ENCODE measurements around the gene ZNF524. TPM values are rescaled to one million over a fixed set of nuclear protein-coding genes. Genes with fewer than 3 reads are reported as not detected.

Gene ZNF524
- total RNA-seq, 1 experiment from 2014 or later = 26.4 TPM

GRCh38 chr19:55580628-55581144, 19.4 kb upstream of the ZNF524 start, which contains the start of gene ZNF579:
ZNF579 (minus strand) TSS chr19:55580848; CDS start chr19:55579639, 1,209 bp downstream.
- no peaks in the 10 kb centered on the region for H3K9me3 ChIP-seq (ENCODE audit: control insufficient read depth, insufficient read depth, low read depth, low read length)
- peak within 1 kb of the TSS; percentile 44 to 96 for H3K4me3 ChIP-seq (ENCODE audit: low read depth in 2 of 2, low read length in 2 of 2)
- TF ChIP-seq TCF7L2 (IDR thresholded peaks at IDR 0.05; ENCODE audit: low read depth, low read length) (no peak), CTCF (IDR thresholded peaks at IDR 0.05) (no peak), POLR2AphosphoS5 (IDR thresholded peaks at IDR 0.05; ENCODE audit: low read depth, low read length) (peak; percentile 81), SIN3A (IDR thresholded peaks at IDR 0.05; ENCODE audit: borderline replicate concordance, insufficient read depth, low read depth, low read length) (peak; percentile 87; the same call in 1 of the 2 replicates)
- TF ChIP-seq, protein P1, sequence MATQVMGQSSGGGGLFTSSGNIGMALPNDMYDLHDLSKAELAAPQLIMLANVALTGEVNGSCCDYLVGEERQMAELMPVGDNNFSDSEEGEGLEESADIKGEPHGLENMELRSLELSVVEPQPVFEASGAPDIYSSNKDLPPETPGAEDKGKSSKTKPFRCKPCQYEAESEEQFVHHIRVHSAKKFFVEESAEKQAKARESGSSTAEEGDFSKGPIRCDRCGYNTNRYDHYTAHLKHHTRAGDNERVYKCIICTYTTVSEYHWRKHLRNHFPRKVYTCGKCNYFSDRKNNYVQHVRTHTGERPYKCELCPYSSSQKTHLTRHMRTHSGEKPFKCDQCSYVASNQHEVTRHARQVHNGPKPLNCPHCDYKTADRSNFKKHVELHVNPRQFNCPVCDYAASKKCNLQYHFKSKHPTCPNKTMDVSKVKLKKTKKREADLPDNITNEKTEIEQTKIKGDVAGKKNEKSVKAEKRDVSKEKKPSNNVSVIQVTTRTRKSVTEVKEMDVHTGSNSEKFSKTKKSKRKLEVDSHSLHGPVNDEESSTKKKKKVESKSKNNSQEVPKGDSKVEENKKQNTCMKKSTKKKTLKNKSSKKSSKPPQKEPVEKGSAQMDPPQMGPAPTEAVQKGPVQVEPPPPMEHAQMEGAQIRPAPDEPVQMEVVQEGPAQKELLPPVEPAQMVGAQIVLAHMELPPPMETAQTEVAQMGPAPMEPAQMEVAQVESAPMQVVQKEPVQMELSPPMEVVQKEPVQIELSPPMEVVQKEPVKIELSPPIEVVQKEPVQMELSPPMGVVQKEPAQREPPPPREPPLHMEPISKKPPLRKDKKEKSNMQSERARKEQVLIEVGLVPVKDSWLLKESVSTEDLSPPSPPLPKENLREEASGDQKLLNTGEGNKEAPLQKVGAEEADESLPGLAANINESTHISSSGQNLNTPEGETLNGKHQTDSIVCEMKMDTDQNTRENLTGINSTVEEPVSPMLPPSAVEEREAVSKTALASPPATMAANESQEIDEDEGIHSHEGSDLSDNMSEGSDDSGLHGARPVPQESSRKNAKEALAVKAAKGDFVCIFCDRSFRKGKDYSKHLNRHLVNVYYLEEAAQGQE (IDR thresholded peaks at IDR 0.05; ENCODE audit: insufficient read depth in 1 of 2, low read depth in 2 of 2, low read length in 1 of 2) = peak in 1 of 2 experiments; percentile 75; a peak in 2 of 4 replicates
- intact Hi-C loops (cut with micrococcal nuclease; ENCODE audit: unreplicated experiment) = loop anchor here (5.0 kb wide), 1 partner anchor 33 kb away; the partner anchor contains the start of gene SBK3
- H3K36me3 ChIP-seq (ENCODE audit: control insufficient read depth, insufficient read depth, low read length) = no peaks in the 10 kb centered on the region; the same call in 1 of the 2 replicates
- no peaks in the 10 kb centered on the region for H3K27me3 ChIP-seq (ENCODE audit: control insufficient read depth, insufficient read depth, low read length)
- DNase-seq (ENCODE audit: low read depth, low spot score) (peak; percentile 61), ATAC-seq (peak; percentile 87)
- ChIA-PET CTCF (interaction anchor here (0.7 kb wide), 1 partner anchor 501 kb away, joined by 4 read pairs; no protein-coding TSS in a partner anchor), POLR2A (interaction anchor here (0.5 to 1.8 kb wide), 3 partner anchors 19 to 560 kb away, joined by 4 to 10 read pairs (median 5); partner anchors contain the start of genes FIZ1, ZNF444 and ZNF784)
- BruUV-seq (replicated peaks) = no TSS peak
- peak within 1 kb of the TSS; percentile 88 for H3K27ac ChIP-seq (ENCODE audit: low read length)
- H3K4me1 ChIP-seq (ENCODE audit: control insufficient read depth, insufficient read depth, low read length) = peaks cover 15% of the 10 kb centered on the region
- in situ Hi-C loops (cut with HindIII; ENCODE audit: low pct_unique_long_range_greater_than_20kb, low sequenced_read_pairs) = no loop called here

- CTCF ChIA-PET = no interaction called here
- POLR2A ChIA-PET = interaction anchor here (0.5 to 1.8 kb wide), 3 partner anchors 18 to 560 kb away, joined by 4 to 10 read pairs (median 5); partner anchors contain the start of genes FIZ1, ZNF444 and ZNF784
- peak; percentile 10 for ATAC-seq
- H3K4me1 ChIP-seq (ENCODE audit: control insufficient read depth, insufficient read depth, low read length) = peaks cover 19% of the 10 kb centered on the region
- no peaks in the 10 kb centered on the region for H3K9me3 ChIP-seq (ENCODE audit: control insufficient read depth, insufficient read depth, low read depth, low read length)
- no peak for DNase-seq (ENCODE audit: low read depth, low spot score)
- H3K27ac ChIP-seq (ENCODE audit: low read length) = peak overlapping the region; percentile 88
- intact Hi-C loops (cut with micrococcal nuclease; ENCODE audit: unreplicated experiment) = loop anchor here (5.0 kb wide), 1 partner anchor 34 kb away; the partner anchor contains the start of gene SBK3
- no TSS peak for BruUV-seq (replicated peaks)
- no peaks in the 10 kb centered on the region; the same call in 1 of the 2 replicates for H3K36me3 ChIP-seq (ENCODE audit: control insufficient read depth, insufficient read depth, low read length)
- 0 out of 2 replicates have a peak, but pooled peaks have one; percentile 11 for TF ChIP-seq SIN3A (IDR thresholded peaks at IDR 0.05; ENCODE audit: borderline replicate concordance, insufficient read depth, low read depth, low read length)
- TF ChIP-seq, protein P1 (IDR thresholded peaks at IDR 0.05; ENCODE audit: insufficient read depth in 1 of 2, low read depth in 2 of 2, low read length in 1 of 2) = peak; percentile 98 to 100
- no peak for TF ChIP-seq TCF7L2 (IDR thresholded peaks at IDR 0.05; ENCODE audit: low read depth, low read length)
- no peak for TF ChIP-seq CTCF (IDR thresholded peaks at IDR 0.05)
- no peak; the same call in 1 of the 2 replicates for TF ChIP-seq POLR2AphosphoS5 (IDR thresholded peaks at IDR 0.05; ENCODE audit: low read depth, low read length)
- peak overlapping the region; percentile 44 to 96 for H3K4me3 ChIP-seq (ENCODE audit: low read depth in 2 of 2, low read length in 2 of 2)
- in situ Hi-C loops (cut with HindIII; ENCODE audit: low pct_unique_long_range_greater_than_20kb, low sequenced_read_pairs) = no loop called here
- H3K27me3 ChIP-seq (ENCODE audit: control insufficient read depth, insufficient read depth, low read length) = no peaks in the 10 kb centered on the region
These were observed 18.8 kb upstream of the ZNF524 start for GRCh38 chr19:55581145-55581822.

Measured in Panc1 (cell line).